ENCODE results near the gene GRK3. TPM values are rescaled to one million over a fixed set of nuclear protein-coding genes. Genes with fewer than 3 reads are reported as not detected.

The GRK3 gene
- total RNA-seq, 1 experiment from 2014 or later, result 2.0 TPM

DNA sequence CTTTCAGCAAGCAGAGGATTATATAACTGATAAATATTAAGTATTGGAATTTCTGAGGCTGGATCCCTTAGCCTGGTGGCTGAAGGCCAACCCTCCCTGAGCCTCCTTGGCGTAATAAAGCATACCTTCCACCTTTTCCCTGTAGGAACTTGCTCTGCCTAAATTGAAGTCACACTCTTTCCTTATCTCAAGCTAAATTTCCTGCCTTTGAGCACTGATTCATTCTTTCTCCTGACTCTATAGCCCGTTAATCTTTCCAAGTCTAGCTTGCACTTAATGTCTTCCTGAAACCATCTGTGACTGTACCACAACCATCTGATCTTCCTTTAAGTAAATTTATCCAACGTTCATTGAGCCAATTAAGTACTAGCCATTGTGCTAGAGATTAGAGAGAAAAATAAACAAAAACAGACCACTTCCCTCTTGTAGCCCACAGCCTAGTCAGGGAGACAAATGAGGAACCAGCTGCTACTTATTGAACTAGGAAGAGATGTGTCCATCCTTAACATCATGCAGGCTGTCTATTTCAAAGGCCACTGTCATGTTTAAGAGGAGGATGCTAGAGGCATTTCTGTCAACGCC lies 62.9 kb downstream of the GRK3 start:
- no peak overlapping the region for H3K27ac ChIP-seq (ENCODE audit: low read depth, low read length, poor library complexity, severe bottlenecking)
- DNase-seq (ENCODE audit: low spot score), result no peak
- ChIA-PET CTCF (no interaction called here), POLR2A (ENCODE audit: low non-redundant PET) (no interaction called here)
- no peaks in the 10 kb centered on the region for H3K9me3 ChIP-seq (ENCODE audit: low read depth, low read length, poor library complexity, severe bottlenecking)
- no peaks in the 10 kb centered on the region for H3K27me3 ChIP-seq (replicated peaks; ENCODE audit: insufficient read depth, low read depth, low read length, poor library complexity)
- H3K4me1 ChIP-seq (ENCODE audit: insufficient read depth, low read length, poor library complexity, severe bottlenecking), result no peaks in the 10 kb centered on the region
- intact Hi-C loops (cut with micrococcal nuclease; ENCODE audit: unreplicated experiment), result no loop called here
- H3K36me3 ChIP-seq (ENCODE audit: insufficient read depth, low read length, poor library complexity, severe bottlenecking), result no peaks in the 10 kb centered on the region
- no peak for TF ChIP-seq EZH2 (IDR thresholded peaks at IDR 0.05; ENCODE audit: borderline replicate concordance, low read depth, low read length, poor library complexity, severe bottlenecking)
- TF ChIP-seq, protein P1, sequence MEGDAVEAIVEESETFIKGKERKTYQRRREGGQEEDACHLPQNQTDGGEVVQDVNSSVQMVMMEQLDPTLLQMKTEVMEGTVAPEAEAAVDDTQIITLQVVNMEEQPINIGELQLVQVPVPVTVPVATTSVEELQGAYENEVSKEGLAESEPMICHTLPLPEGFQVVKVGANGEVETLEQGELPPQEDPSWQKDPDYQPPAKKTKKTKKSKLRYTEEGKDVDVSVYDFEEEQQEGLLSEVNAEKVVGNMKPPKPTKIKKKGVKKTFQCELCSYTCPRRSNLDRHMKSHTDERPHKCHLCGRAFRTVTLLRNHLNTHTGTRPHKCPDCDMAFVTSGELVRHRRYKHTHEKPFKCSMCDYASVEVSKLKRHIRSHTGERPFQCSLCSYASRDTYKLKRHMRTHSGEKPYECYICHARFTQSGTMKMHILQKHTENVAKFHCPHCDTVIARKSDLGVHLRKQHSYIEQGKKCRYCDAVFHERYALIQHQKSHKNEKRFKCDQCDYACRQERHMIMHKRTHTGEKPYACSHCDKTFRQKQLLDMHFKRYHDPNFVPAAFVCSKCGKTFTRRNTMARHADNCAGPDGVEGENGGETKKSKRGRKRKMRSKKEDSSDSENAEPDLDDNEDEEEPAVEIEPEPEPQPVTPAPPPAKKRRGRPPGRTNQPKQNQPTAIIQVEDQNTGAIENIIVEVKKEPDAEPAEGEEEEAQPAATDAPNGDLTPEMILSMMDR (conservative IDR thresholded peaks at IDR 0.05; ENCODE audit: low read depth, low read length), result no peak
- no peak overlapping the region for H3K4me3 ChIP-seq (ENCODE audit: low read depth, low read length, poor library complexity, severe bottlenecking)
- no TSS peak for BruUV-seq (replicated peaks)

DNA sequence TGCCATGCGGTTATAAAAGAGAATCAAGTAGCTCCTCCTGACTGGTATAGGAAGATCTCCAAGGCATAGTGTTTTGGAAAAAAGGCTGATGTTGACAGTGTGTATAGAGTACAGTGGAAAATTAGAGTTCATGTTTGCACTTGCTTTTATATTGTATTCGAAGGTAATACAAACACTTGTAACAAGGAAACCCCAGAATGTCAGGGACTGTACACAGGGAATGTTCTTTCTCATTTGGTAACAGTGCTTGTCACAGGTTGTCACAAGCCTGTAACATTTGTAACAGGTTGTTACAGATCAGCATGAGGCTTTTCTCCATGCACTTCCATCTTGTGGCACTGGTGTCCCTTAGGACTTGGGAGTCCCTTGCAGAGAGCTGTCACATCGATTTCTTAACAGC lies 64.0 kb downstream of the GRK3 start:
- no peak for TF ChIP-seq EZH2 (IDR thresholded peaks at IDR 0.05; ENCODE audit: borderline replicate concordance, low read depth, low read length, poor library complexity, severe bottlenecking)
- TF ChIP-seq, protein P1 (conservative IDR thresholded peaks at IDR 0.05; ENCODE audit: low read depth, low read length), result no peak
- Histone ChIP-seq H3K27me3 (replicated peaks; ENCODE audit: insufficient read depth, low read depth, low read length, poor library complexity) (no peaks in the 10 kb centered on the region), H3K4me1 (ENCODE audit: insufficient read depth, low read length, poor library complexity, severe bottlenecking) (no peaks in the 10 kb centered on the region), H3K27ac (ENCODE audit: low read depth, low read length, poor library complexity, severe bottlenecking) (no peak overlapping the region), H3K4me3 (ENCODE audit: low read depth, low read length, poor library complexity, severe bottlenecking) (no peak overlapping the region), H3K36me3 (ENCODE audit: insufficient read depth, low read length, poor library complexity, severe bottlenecking) (no peaks in the 10 kb centered on the region), H3K9me3 (ENCODE audit: low read depth, low read length, poor library complexity, severe bottlenecking) (no peaks in the 10 kb centered on the region)
- DNase-seq (ENCODE audit: low spot score), result no peak
- BruUV-seq (replicated peaks), result no TSS peak
- intact Hi-C loops (cut with micrococcal nuclease; ENCODE audit: unreplicated experiment), result no loop called here
- POLR2A ChIA-PET (ENCODE audit: low non-redundant PET), result no interaction called here
- CTCF ChIA-PET, result no interaction called here

DNA sequence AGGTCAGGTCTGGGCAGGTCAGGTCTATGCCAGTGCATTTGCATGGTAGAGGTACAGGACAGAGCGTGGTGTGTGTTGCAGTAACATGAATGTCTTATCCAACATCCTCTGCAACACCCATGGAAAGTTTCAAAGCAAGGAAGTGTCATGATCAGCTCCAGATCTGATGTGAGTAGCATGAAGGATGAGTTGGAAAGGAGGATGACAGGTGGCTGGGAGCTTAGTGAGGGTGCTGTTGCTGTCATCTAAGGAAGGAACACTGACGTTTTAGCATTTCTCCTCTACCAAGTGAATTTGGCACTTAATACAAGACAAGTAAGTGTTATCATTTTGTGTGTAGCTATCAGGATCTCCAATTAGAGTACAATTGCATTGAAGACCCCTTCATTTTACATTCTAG lies 65.1 kb downstream of the GRK3 start:
- Histone ChIP-seq H3K9me3 (ENCODE audit: low read depth, low read length, poor library complexity, severe bottlenecking) (no peaks in the 10 kb centered on the region), H3K27ac (ENCODE audit: low read depth, low read length, poor library complexity, severe bottlenecking) (no peak overlapping the region), H3K27me3 (replicated peaks; ENCODE audit: insufficient read depth, low read depth, low read length, poor library complexity) (no peaks in the 10 kb centered on the region), H3K36me3 (ENCODE audit: insufficient read depth, low read length, poor library complexity, severe bottlenecking) (no peaks in the 10 kb centered on the region), H3K4me1 (ENCODE audit: insufficient read depth, low read length, poor library complexity, severe bottlenecking) (no peaks in the 10 kb centered on the region), H3K4me3 (ENCODE audit: low read depth, low read length, poor library complexity, severe bottlenecking) (no peak overlapping the region)
- BruUV-seq (replicated peaks), result no TSS peak
- ChIA-PET CTCF (no interaction called here), POLR2A (ENCODE audit: low non-redundant PET) (no interaction called here)
- intact Hi-C loops (cut with micrococcal nuclease; ENCODE audit: unreplicated experiment), result no loop called here
- TF ChIP-seq, protein P1 (conservative IDR thresholded peaks at IDR 0.05; ENCODE audit: low read depth, low read length), result no peak
- TF ChIP-seq EZH2 (IDR thresholded peaks at IDR 0.05; ENCODE audit: borderline replicate concordance, low read depth, low read length, poor library complexity, severe bottlenecking), result no peak
- DNase-seq (ENCODE audit: low spot score), result no peak

Measured in A673 (cell line).